GM18511 (cell line): ENCODE data around the gene KCNA1.

ENCODE experiments used
- ATAC-seq: cut with Tn5 transposase; IDR thresholded peaks from one replicate; pipeline ENCODE4 v1.9.1; 2021; ENCODE audit warnings: mild to moderate bottlenecking, moderate library complexity; ENCODE audit not compliant: unreplicated experiment

Gene KCNA1

GRCh38 chr12:4958697-4959375 is 49.1 kb downstream of the KCNA1 start:
- ATAC-seq: no peak

- ATAC-seq: no peak
Observed at GRCh38 chr12:4959381-4959780, 49.7 kb downstream of the KCNA1 start.

- no peak for ATAC-seq
Observed at GRCh38 chr12:4960030-4960429, 50.3 kb downstream of the KCNA1 start.

- no peak for ATAC-seq
Observed at GRCh38 chr12:4960547-4960946, 50.8 kb downstream of the KCNA1 start.

- no peak for ATAC-seq
Observed at GRCh38 chr12:4961311-4961710, 51.6 kb downstream of the KCNA1 start.

GRCh38 chr12:4962539-4963486 is 53.1 kb downstream of the KCNA1 start:
- ATAC-seq: no peak
